ENCODE data around the gene JAG2.

JAG2 gene

GRCh38 chr14:105203701-105204100 lies 35.1 kb upstream of the JAG2 start:
- no peak for DNase-seq (ENCODE audit: low spot score)

- DNase-seq (ENCODE audit: low spot score), result peak; percentile 45
These were observed 34.5 kb upstream of the JAG2 start for GRCh38 chr14:105203057-105203531.

GRCh38 chr14:105201925-105202513 lies 33.4 kb upstream of the JAG2 start:
- no peak for DNase-seq (ENCODE audit: low spot score)

- DNase-seq (ENCODE audit: low spot score), result no peak
These were observed 32.8 kb upstream of the JAG2 start for GRCh38 chr14:105201156-105201924.

- DNase-seq (ENCODE audit: low spot score), result no peak
These were observed 32.1 kb upstream of the JAG2 start for GRCh38 chr14:105200641-105201040.

- DNase-seq (ENCODE audit: low spot score), result peak; percentile 25
These were observed 31.5 kb upstream of the JAG2 start for GRCh38 chr14:105200074-105200473.

- DNase-seq (ENCODE audit: low spot score), result no peak
These were observed 30.5 kb upstream of the JAG2 start for GRCh38 chr14:105199093-105199492.

- DNase-seq (ENCODE audit: low spot score), result peak; percentile 40
These were observed 30.0 kb upstream of the JAG2 start for GRCh38 chr14:105198588-105198987.

GRCh38 chr14:105197211-105197641 lies 28.6 kb upstream of the JAG2 start:
- peak; percentile 24 for DNase-seq (ENCODE audit: low spot score)

GRCh38 chr14:105196265-105196960 lies 27.8 kb upstream of the JAG2 start:
- no peak for DNase-seq (ENCODE audit: low spot score)

- no peak for DNase-seq (ENCODE audit: low spot score)
These were observed 27.1 kb upstream of the JAG2 start for GRCh38 chr14:105195522-105196264.

GRCh38 chr14:105195051-105195450 lies 26.5 kb upstream of the JAG2 start:
- no peak for DNase-seq (ENCODE audit: low spot score)

GRCh38 chr14:105193916-105194782 lies 25.6 kb upstream of the JAG2 start:
- no peak for DNase-seq (ENCODE audit: low spot score)

GRCh38 chr14:105192866-105193731 lies 24.5 kb upstream of the JAG2 start:
- no peak for DNase-seq (ENCODE audit: low spot score)

GRCh38 chr14:105187935-105188524 lies 19.5 kb upstream of the JAG2 start:
- DNase-seq (ENCODE audit: low spot score), result no peak

GRCh38 chr14:105187116-105187515 lies 18.5 kb upstream of the JAG2 start:
- no peak for DNase-seq (ENCODE audit: low spot score)

- no peak for DNase-seq (ENCODE audit: low spot score)
These were observed 17.4 kb upstream of the JAG2 start for GRCh38 chr14:105185973-105186372.

GRCh38 chr14:105185001-105185400 lies 16.4 kb upstream of the JAG2 start:
- DNase-seq (ENCODE audit: low spot score), result no peak

GRCh38 chr14:105184461-105184860 lies 15.9 kb upstream of the JAG2 start:
- no peak for DNase-seq (ENCODE audit: low spot score)
